Caco-2 (cell line): ENCODE results near the gene UBE2R2. TPM values are rescaled to one million over a fixed set of nuclear protein-coding genes. Genes with fewer than 3 reads are reported as not detected.

Experiments used
- BruUV-seq: library from RNA; stranded (reverse); fragments of 400-500 nt; replicated peaks from 2 replicates; lab custom pipeline; 2021; lab: Mats Ljungman, UMichigan
- CTCF ChIA-PET: fragments of 300-600 bp; sonication (Branson Sonifier 250); formaldehyde crosslinking; loops from one replicate; lab custom pipeline; 2022; ENCODE audit warnings: antibody characterized with exemption; lab: Charles Lee
- POLR2A ChIA-PET: fragments of 300-600 bp; sonication (Branson Sonifier 250); formaldehyde crosslinking; loops from one replicate; lab custom pipeline; 2022; ENCODE audit warnings: antibody characterized with exemption; lab: Charles Lee
- DNase-seq, 2 experiments: peaks; one replicate each; pipeline versions ENCODE4 v3.0.0 to v3.0.0-alpha.2; 2020 to 2022
- H3K27me3 ChIP-seq: replicated peaks from 2 replicates; pipeline ENCODE4 v1.6.0; 2011; ENCODE audit warnings: low read length; ENCODE audit not compliant: control insufficient read depth, insufficient read depth
- H3K36me3 ChIP-seq: 2 replicates; pipeline ENCODE4 v1.5.1; 2011; ENCODE audit warnings: low read length; ENCODE audit not compliant: control insufficient read depth, insufficient read depth
- H3K4me1 ChIP-seq: fragments of 250-450 bp; sonication (Bioruptor Pico); 2 replicates; pipeline ENCODE4 v1.5.1; 2020; ENCODE audit warnings: mild to moderate bottlenecking
- H3K4me3 ChIP-seq: 2 replicates; pipeline ENCODE4 v1.5.1; 2011; ENCODE audit warnings: low read depth, mild to moderate bottlenecking, control low read depth, low read length
- H3K9me3 ChIP-seq: fragments of 250-450 bp; sonication (Bioruptor Pico); 2 replicates; pipeline ENCODE4 v1.5.1; 2020; ENCODE audit warnings: mild to moderate bottlenecking, moderate library complexity
- H3K27ac Mint-ChIP-seq: one replicate; pipeline ENCODE4 v1.8.0; 2022; ENCODE audit warnings: mixed read lengths; ENCODE audit not compliant: unreplicated experiment
- H3K27me3 Mint-ChIP-seq: one replicate; pipeline ENCODE4 v1.8.0; 2022; ENCODE audit warnings: mixed read lengths; ENCODE audit not compliant: insufficient read depth, unreplicated experiment
- H3K36me3 Mint-ChIP-seq: one replicate; pipeline ENCODE4 v1.8.0; 2022; ENCODE audit warnings: mild to moderate bottlenecking, mixed read lengths; ENCODE audit not compliant: insufficient read depth, unreplicated experiment
- H3K4me1 Mint-ChIP-seq: one replicate; pipeline ENCODE4 v1.8.0; 2022; ENCODE audit warnings: low read depth, mixed read lengths; ENCODE audit not compliant: unreplicated experiment
- H3K4me3 Mint-ChIP-seq: one replicate; pipeline ENCODE4 v1.8.0; 2022; ENCODE audit warnings: mild to moderate bottlenecking, moderate library complexity, mixed read lengths; ENCODE audit not compliant: unreplicated experiment
- H3K9me3 Mint-ChIP-seq: one replicate; pipeline ENCODE4 v1.8.0; 2022; ENCODE audit warnings: mixed read lengths; ENCODE audit not compliant: unreplicated experiment
- intact Hi-C: fragments of 100-400 bp; cut with micrococcal nuclease; formaldehyde crosslinking; loops from one replicate; pipeline ENCODE4 v1.10.0; 2022; ENCODE audit not compliant: unreplicated experiment
- total RNA-seq: library from RNA; stranded (reverse); gene quantifications from 2 replicates; pipeline ENCODE4 v1.2.3, GENCODE V29; 2022
- TF ChIP-seq, protein P1 (sequence below), 2 experiments: fragments of 200-600 bp in 1 of 2; IDR thresholded peaks; 1 replicate in 1 of 2; 2 replicates in 1 of 2; pipeline versions ENCODE4 v1.5.1 to v1.8.0; 2011 to 2022; ENCODE audit warnings: antibody characterized with exemption in 1 of 2, control low read depth in 1 of 2, inconsistent platforms in 1 of 2, low read depth in 1 of 2, low read length in 1 of 2, mild to moderate bottlenecking in 1 of 2, moderate library complexity in 1 of 2; ENCODE audit not compliant: insufficient read depth in 1 of 2, severe bottlenecking in 1 of 2, unreplicated experiment in 1 of 2

UBE2R2 gene
- total RNA-seq, 1 experiment from 2014 or later, result 52.3 TPM

GRCh38 chr9:33914887-33915628, 98.1 kb downstream of the UBE2R2 start:
- H3K27me3 Mint-ChIP-seq, result no peaks in the 10 kb centered on the region
- intact Hi-C loops, result no loop called here
- peak overlapping the region; percentile 66 for H3K27ac Mint-ChIP-seq
- TF ChIP-seq, protein P1, sequence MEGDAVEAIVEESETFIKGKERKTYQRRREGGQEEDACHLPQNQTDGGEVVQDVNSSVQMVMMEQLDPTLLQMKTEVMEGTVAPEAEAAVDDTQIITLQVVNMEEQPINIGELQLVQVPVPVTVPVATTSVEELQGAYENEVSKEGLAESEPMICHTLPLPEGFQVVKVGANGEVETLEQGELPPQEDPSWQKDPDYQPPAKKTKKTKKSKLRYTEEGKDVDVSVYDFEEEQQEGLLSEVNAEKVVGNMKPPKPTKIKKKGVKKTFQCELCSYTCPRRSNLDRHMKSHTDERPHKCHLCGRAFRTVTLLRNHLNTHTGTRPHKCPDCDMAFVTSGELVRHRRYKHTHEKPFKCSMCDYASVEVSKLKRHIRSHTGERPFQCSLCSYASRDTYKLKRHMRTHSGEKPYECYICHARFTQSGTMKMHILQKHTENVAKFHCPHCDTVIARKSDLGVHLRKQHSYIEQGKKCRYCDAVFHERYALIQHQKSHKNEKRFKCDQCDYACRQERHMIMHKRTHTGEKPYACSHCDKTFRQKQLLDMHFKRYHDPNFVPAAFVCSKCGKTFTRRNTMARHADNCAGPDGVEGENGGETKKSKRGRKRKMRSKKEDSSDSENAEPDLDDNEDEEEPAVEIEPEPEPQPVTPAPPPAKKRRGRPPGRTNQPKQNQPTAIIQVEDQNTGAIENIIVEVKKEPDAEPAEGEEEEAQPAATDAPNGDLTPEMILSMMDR (IDR thresholded peaks at IDR 0.05; ENCODE audit: insufficient read depth in 1 of 2, low read depth in 1 of 2, low read length in 1 of 2, severe bottlenecking in 1 of 2, unreplicated experiment in 1 of 2), result no peak
- ChIA-PET CTCF (no interaction called here), POLR2A (no interaction called here)
- Histone ChIP-seq H3K4me1 (no peaks in the 10 kb centered on the region), H3K4me3 (no peak overlapping the region), H3K9me3 (no peaks in the 10 kb centered on the region), H3K36me3 (peaks cover 1% of the 10 kb centered on the region), H3K27me3 (no peaks in the 10 kb centered on the region)
- H3K4me1 Mint-ChIP-seq, result peaks cover 12% of the 10 kb centered on the region
- peak overlapping the region; percentile 6 for H3K4me3 Mint-ChIP-seq
- H3K36me3 Mint-ChIP-seq, result peaks cover 88% of the 10 kb centered on the region
- DNase-seq, result no peak
- BruUV-seq, result no TSS peak
- no peaks in the 10 kb centered on the region for H3K9me3 Mint-ChIP-seq

GRCh38 chr9:33917036-33917435, 100.1 kb downstream of the UBE2R2 start:
- Mint-ChIP-seq H3K36me3 (peaks cover 97% of the 10 kb centered on the region), H3K4me1 (peaks cover 12% of the 10 kb centered on the region), H3K4me3 (no peak overlapping the region), H3K27me3 (no peaks in the 10 kb centered on the region), H3K9me3 (no peaks in the 10 kb centered on the region), H3K27ac (no peak overlapping the region)
- CTCF ChIA-PET, result interaction anchor here (0.6 kb wide), 2 partner anchors 31 to 104 kb away, joined by 3 to 4 read pairs; no protein-coding TSS in a partner anchor
- TF ChIP-seq, protein P1 (IDR thresholded peaks at IDR 0.05; ENCODE audit: insufficient read depth in 1 of 2, low read depth in 1 of 2, low read length in 1 of 2, severe bottlenecking in 1 of 2, unreplicated experiment in 1 of 2), result no peak
- POLR2A ChIA-PET, result interaction anchor here (0.7 kb wide), 1 partner anchor 63 kb away, joined by 3 read pairs; no protein-coding TSS in a partner anchor
- intact Hi-C loops, result no loop called here
- no peaks in the 10 kb centered on the region for H3K4me1 ChIP-seq
- BruUV-seq, result no TSS peak
- H3K9me3 ChIP-seq, result no peaks in the 10 kb centered on the region
- peaks cover 4% of the 10 kb centered on the region for H3K36me3 ChIP-seq
- H3K4me3 ChIP-seq, result no peak overlapping the region
- no peaks in the 10 kb centered on the region for H3K27me3 ChIP-seq
- no peak for DNase-seq

DNA sequence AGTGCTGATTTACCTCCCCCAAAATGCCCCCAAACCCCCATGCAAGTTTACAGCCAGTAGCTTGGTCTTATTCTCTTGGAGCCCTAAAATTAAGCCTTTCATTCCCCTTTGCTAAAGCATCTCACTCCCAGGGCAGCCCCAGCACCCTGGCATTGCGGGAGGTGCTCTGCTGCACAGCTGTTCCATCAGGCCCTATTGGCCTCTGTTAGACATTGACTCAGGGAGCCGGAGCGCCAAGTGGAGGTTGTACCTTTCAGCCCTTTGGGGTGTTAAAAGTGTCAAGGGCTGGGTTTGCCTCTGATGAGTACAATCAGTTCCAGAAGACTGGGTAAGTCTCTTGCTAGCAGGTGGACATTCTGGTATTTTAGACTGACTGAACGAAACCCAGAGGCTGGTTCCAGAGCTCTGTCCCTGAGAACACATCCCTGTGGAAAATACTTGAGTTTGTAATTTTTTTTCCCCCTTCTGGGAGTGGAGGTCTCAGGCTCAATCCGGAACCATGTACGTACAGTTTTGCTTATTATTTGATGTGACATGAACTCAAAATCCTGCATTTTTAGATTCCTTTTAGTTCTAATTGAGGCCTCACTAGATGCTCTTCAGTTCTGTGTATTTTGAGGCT, 102.4 kb downstream of the UBE2R2 start:
- no peaks in the 10 kb centered on the region for H3K27me3 ChIP-seq
- BruUV-seq, result no TSS peak
- Mint-ChIP-seq H3K27ac (no peak overlapping the region), H3K4me1 (peaks cover 12% of the 10 kb centered on the region), H3K27me3 (no peaks in the 10 kb centered on the region), H3K36me3 (peaks cover 100% of the 10 kb centered on the region), H3K9me3 (no peaks in the 10 kb centered on the region), H3K4me3 (no peak overlapping the region)
- ChIA-PET POLR2A (no interaction called here), CTCF (interaction anchor here (0.5 kb wide), 1 partner anchor 170 kb away, joined by 6 read pairs; no protein-coding TSS in a partner anchor)
- intact Hi-C loops, result no loop called here
- H3K9me3 ChIP-seq, result no peaks in the 10 kb centered on the region
- H3K4me3 ChIP-seq, result no peak overlapping the region
- no peaks in the 10 kb centered on the region for H3K4me1 ChIP-seq
- DNase-seq, result no peak
- H3K36me3 ChIP-seq, result peaks cover 12% of the 10 kb centered on the region
- TF ChIP-seq, protein P1 (IDR thresholded peaks at IDR 0.05; ENCODE audit: insufficient read depth in 1 of 2, low read depth in 1 of 2, low read length in 1 of 2, severe bottlenecking in 1 of 2, unreplicated experiment in 1 of 2), result no peak
